Hematopoietic multipotent progenitor cell treated with erythropoietin and hydrocortisone succinate and interleukin-3 and kit ligand, for 17 days (in vitro differentiated cells): ENCODE results near the gene HYAL1.
A peak's percentile ranks its signal among the peaks of the same experiment; 100 is the strongest.

ENCODE experiments used
- DNase-seq: peaks from one replicate; pipeline ENCODE4 v3.0.0-alpha.2; 2015; ENCODE audit warnings: low spot score

The HYAL1 gene

GRCh38 chr3:50334339-50335075 is 31.1 kb upstream of the HYAL1 start:
- DNase-seq = no peak

- no peak for DNase-seq
These were observed 30.5 kb upstream of the HYAL1 start for GRCh38 chr3:50333744-50334328.

DNA sequence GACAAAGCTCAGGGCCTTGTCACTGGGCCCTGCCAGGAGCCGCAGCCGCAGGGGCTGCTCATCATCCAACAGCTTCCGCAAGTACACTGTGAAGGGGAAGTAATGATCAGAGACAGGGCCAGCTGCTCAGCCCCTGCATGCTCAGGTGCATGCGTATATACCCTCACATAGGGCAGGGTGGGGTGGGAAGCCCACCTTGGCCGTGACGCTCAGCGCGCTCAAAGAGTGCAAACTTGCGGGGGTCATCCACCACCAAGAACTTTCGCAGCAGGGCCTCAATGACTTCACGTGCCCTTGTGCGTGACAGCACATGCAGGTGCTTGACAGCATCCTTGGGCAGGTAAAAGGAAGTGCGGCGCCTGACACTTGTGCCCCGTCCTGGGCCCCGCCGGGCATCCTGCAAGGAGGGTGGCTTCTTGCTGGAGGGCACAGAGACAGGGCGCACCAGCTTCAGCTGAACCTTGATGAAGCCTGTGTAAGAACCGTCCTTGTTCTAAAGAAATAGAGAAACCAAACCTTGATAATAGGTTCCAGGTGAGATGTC is 28.1 kb upstream of the HYAL1 start:
- DNase-seq = no peak

DNA sequence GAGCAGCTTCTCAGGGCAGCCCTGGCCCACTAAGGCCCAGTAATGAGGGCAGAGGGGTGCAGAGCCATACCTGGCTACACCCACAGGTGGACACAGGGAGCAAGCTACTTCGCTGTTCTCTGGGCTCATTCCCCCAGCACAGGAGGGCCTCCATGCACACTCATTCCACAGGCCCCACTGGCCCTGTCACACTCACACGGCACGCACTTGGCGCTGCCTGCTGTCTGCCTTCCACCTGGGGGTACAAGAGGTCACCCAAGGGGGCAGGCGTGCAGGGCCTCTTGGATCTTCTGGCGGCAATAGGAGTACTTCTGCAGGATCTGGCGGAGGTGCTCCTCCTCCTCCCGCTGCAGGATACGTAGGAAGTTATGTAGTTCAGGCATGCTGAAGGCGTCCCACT is 27.0 kb upstream of the HYAL1 start:
- DNase-seq = no peak

DNA sequence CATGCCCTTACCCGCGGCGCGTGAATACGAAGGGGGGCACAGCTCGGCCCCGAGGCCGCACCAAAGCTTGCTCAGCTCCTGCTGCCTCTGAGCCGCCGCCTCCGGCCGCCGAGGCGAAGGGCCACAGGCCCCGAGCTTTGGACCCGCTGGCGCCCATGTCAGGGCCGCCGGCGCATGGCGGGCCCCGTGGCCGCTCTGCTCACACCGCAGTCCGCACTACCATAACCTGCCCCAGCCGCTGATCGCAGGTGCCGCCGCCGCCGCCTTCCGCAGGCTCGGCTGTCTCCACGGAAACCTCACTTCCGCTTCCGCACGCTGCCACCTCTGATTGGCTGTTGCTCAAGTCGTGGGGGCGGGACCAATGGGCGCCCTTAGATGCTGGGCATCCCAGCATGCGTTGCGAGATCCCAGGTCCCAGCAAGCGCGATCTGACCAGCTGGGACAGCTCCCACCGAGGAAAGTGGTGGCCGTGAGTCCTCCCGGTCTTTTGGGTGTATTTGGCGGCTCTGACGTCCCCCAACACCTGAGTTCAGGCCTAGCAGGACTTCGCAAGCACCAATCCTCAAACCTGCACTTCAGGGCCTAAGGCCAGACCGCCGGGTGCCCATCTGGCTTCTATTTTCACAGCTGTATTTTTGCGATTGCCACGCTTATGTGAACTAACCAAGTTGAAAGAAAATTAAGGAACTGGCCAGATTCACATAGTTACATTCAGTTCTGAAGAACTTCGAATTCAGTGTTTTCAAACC is 24.7 kb upstream of the HYAL1 start, which contains the start of gene TUSC2:
TUSC2 (minus strand) TSS at position 281 of the 749 bp plus-strand sequence; CDS start at position 157, 124 bp downstream.
- DNase-seq = peak; percentile 99

DNA sequence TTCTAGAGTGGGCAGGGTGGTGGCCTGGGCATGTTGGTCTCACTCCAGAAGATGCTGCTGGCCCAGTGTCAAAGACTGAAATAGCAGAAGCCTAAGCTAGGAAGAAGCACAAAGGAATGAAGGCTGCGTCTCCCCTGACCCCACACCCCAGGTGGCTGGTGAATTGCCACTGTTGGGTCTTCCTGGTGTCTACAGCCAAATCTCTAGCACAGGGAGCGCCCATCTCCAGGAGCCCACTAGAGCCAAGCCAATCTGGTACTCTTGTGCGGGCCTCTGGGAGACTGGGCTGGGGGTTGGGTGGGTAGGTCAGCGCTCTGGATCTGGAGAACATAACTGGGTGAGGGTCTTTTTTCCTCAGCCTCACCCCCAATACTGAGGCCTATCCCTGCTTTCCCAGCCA is 23.8 kb upstream of the HYAL1 start:
- no peak for DNase-seq

GRCh38 chr3:50326182-50326541 is 22.8 kb upstream of the HYAL1 start:
- DNase-seq = no peak

DNA sequence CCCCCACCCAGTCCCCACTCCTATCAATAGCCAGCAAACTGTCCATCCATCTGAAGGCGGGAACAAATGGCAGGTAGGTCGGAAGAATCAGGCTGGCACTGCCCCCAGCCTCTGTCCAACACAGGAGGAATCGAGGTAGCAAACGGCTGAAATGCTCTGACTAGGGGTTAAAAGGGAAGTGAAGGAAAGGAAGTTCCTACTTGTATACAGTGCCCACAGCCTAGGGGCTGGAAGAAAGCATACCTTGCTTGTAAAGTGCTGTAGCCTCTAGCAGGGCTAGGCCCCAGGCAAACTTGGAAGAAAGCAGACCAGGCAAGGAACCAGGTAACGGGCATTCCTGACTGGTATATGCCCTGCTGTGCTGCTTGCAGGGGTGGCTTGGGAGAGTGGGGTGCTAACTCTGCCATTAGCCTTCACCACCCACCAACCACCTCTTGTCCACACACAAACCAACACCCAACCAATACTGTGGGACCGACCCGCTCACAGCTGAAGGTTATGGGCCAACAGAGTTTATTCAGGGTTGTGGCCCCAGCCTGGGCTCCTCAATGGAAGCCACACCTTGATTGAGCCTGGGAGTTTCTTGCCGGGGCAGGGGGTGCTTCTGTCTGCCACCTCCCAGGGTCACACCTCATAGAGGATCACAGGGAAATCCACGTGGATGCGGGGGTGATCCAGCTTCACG is 22.3 kb upstream of the HYAL1 start:
- no peak for DNase-seq

- peak; percentile 53 for DNase-seq
These were observed 21.7 kb upstream of the HYAL1 start for GRCh38 chr3:50325113-50325480.

DNA sequence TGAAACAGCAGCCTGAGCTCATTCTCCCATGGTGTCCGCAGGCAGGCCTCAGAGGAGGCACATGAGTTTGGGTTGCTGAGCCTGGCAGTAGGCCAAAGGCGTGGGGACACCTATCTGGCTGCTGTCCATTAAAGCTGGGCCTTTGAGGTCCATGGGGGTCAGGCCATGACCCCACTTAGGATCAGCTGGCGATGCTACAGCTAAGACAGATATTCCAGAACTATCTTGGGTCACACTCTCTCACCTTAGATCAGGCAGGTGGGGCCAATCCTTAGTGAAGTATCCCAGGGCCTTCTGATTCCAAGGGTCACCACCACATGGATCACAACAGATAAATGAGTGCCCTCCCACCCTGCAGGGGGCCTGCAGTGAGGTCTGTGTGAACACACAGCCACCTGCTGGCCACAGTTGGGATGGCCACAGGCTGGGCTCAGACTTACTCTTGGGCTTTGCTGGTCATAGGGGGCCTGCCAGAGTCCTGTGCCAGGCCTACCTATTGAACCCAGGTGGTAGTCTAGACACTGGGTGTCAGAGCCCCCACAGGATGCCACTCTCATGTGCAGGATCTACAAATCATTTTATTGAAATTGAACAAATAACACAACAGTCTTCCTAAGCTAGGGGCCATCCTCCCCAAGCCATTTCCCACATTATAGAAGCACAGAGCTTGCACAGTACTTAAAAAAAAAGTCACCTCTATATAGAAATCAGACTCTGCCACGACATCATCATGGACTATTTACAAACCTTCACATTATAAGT is 21.2 kb upstream of the HYAL1 start:
- DNase-seq = peak; percentile 80

DNA sequence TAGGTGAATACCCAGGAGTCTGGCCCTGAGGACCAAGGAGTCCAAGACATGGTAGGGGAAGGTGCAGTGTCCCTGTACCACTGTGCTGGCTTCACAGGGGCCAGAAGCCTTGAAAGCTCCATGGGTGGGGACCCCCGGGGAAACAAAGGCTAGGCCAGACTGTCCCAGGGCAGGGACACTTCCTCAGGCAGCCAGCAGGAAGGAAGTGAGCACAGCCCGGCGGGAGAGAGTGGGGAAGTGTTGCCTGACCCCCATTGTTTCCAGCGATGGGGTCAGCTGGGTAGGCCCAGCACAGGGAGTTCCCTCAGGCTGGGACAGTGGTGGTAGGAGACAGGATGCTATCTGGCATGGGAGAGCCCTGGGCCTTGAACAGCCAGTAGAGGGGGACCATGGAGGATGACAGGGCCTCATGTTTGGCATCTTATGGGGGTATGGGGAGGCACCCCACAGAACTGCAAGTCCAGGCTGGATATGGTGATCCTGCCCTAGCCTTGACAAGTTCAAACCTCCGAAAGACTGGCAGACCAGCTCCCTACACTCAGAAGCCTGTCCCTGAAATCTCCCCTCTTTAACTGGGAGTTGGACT is 20.3 kb upstream of the HYAL1 start:
- no peak for DNase-seq

- DNase-seq = no peak
These were observed 19.8 kb upstream of the HYAL1 start for GRCh38 chr3:50323092-50323600.

DNA sequence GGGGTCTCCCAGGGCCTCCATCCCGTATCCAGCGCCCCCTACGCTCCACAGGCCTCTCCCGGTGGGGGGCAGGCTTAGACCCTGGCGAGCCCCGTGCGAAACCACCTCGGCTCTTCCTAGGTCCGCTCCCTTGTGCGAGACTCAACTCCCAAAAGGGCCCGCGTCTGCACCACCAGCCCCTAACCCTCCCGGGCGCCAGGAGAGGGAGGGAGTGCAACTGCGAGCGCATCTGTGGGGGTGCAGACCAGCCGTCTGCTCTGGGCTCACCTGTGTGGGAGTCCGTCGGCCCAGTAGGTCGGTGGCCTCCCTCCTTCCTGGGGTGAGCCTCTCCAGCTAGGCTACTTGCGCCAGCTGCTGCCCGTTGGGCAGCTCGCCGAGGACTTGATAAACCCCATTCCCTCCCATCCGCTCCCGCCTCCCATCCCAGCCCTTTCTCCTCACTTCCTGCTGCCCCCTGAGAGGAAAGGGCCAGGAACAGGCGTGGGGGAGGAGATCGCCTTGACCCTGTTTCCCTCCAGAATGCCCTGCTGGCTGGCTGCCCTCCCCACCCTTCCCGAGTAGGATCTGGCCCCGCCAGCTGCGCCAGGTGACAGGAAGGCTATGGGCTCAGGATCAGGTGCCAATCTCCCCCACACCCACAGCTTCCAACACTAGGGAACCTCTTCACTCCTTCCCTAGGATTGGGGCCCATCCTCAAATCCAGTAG is 19.2 kb upstream of the HYAL1 start, which contains the start of gene HYAL2:
HYAL2 (minus strand) TSS at position 360 of the 706 bp plus-strand sequence. CDS start 2,256 bp downstream, outside the sequence.
- DNase-seq = no peak

GRCh38 chr3:50322115-50322385 is 18.7 kb upstream of the HYAL1 start:
- no peak for DNase-seq

GRCh38 chr3:50321336-50322114 is 18.2 kb upstream of the HYAL1 start:
- DNase-seq = peak; percentile 91

- no peak for DNase-seq
These were observed 17.5 kb upstream of the HYAL1 start for GRCh38 chr3:50320853-50321335.

DNA sequence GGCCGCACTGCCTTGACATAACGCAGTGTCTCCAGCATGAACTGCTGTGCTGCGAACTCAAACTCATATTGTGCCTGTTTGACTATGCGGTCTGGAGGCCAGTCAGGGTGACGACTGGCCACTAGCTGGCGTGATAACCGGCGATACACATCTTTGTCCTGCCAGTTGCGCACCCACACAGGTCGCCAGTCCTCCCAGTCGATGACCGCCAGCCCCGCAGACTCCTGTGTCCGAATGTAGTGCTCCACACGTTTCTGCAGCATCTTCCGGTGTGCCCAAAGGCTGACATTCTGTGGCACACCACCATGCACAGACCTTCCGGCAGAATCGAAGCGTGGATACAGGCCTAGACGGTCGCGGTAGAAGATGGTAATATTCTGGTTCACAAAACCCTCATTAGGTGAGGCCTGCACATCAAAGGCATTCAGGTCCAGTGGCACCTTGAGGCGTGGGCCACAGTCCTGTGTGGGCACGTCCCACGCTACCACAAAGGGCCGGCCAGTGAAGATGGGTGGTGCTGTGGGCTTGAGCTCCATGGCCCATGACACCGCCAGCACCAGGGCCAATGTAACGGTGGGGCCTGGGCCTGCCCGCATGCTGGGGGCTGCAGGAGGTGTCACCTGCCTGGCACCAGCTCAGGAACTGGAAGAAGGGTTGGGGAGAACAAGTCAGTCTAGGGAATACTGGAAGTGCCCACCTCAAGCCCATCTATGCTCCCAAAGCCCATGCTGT is 16.7 kb upstream of the HYAL1 start:
- no peak for DNase-seq

- no peak for DNase-seq
These were observed 16.0 kb upstream of the HYAL1 start for GRCh38 chr3:50319181-50319893.
